H1 (cell line): ENCODE data around the gene RAB3IP. TPM values are rescaled to one million over a fixed set of nuclear protein-coding genes. Genes with fewer than 3 reads are reported as not detected.

Source experiments
- CTCF ChIA-PET: fragments of 300-600 bp; sonication (Branson Sonifier 250); formaldehyde crosslinking; loops from one replicate; lab custom pipeline; 2021; ENCODE audit not compliant: partially characterized antibody; lab: Charles Lee
- POLR2A ChIA-PET: fragments of 300-600 bp; sonication (Branson Sonifier 250); formaldehyde crosslinking; loops from one replicate; lab custom pipeline; 2021; ENCODE audit warnings: inconsistent platforms; ENCODE audit not compliant: partially characterized antibody; lab: Charles Lee
- DNase-seq, 2 experiments: peaks; one replicate each; pipeline versions ENCODE4 v3.0.0 to v3.0.0-alpha.2; 2010 to 2022; ENCODE audit warnings: low spot score in 2 of 2, low read depth in 1 of 2, mixed read lengths in 1 of 2
- FAIRE-seq: peaks from 2 replicates; lab custom pipeline; 2011; peaks lifted over from hg19 to GRCh38; lab: Jason Lieb, UNC
- H2AFZ ChIP-seq: 2 replicates; pipeline ENCODE4 v1.8.1; 2012; ENCODE audit warnings: low read length, inconsistent platforms
- H2AK5ac ChIP-seq: 2 replicates; pipeline ENCODE4 v1.6.1; 2013; ENCODE audit warnings: low read depth, low read length
- H2BK120ac ChIP-seq: replicated peaks from 2 replicates; pipeline ENCODE3; 2013; ENCODE audit warnings: low read depth, low read length, inconsistent platforms
- H2BK12ac ChIP-seq: 2 replicates; pipeline ENCODE4 v1.6.1; 2013; ENCODE audit warnings: low read depth, low read length
- H2BK15ac ChIP-seq: 2 replicates; pipeline ENCODE4 v1.6.1; 2013; ENCODE audit warnings: low read length
- H2BK20ac ChIP-seq: 2 replicates; pipeline ENCODE4 v1.6.1; 2013; ENCODE audit warnings: low read length
- H2BK5ac ChIP-seq: 2 replicates; pipeline ENCODE4 v1.6.1; 2013; ENCODE audit warnings: low read depth, low read length
- H3K14ac ChIP-seq: 2 replicates; pipeline ENCODE4 v1.6.1; 2013; ENCODE audit warnings: inconsistent platforms; ENCODE audit not compliant: insufficient read length
- H3K18ac ChIP-seq: 2 replicates; pipeline ENCODE4 v1.6.1; 2013; ENCODE audit warnings: low read length; ENCODE audit errors: extremely low read depth
- H3K23ac ChIP-seq: 2 replicates; pipeline ENCODE4 v1.6.1; 2013; ENCODE audit warnings: inconsistent platforms; ENCODE audit not compliant: insufficient read length
- H3K23me2 ChIP-seq: 2 replicates; pipeline ENCODE4 v1.6.1; 2013; ENCODE audit warnings: low read depth, low read length
- H3K27ac ChIP-seq: 2 replicates; pipeline ENCODE4 v1.6.1; 2011; ENCODE audit warnings: low read depth, low read length, inconsistent platforms
- H3K27me3 ChIP-seq, 4 experiments: replicated peaks in 1 of 4; 1 replicate in 1 of 4; 2 replicates in 3 of 4; pipeline versions ENCODE4 v1.6.1 to v1.8.1; 2011 to 2013; ENCODE audit warnings: low read length in 3 of 4, mild to moderate bottlenecking in 3 of 4, inconsistent platforms in 2 of 4, mixed read lengths in 2 of 4, moderate library complexity in 1 of 4; ENCODE audit not compliant: control insufficient read depth in 3 of 4, insufficient read depth in 3 of 4; ENCODE audit errors: extremely low read depth in 1 of 4
- H3K36me3 ChIP-seq, 4 experiments: 2 replicates each; pipeline versions ENCODE4 v1.6.1 to v1.8.1; 2011 to 2013; ENCODE audit warnings: mild to moderate bottlenecking in 4 of 4, low read length in 3 of 4, moderate library complexity in 2 of 4, control low read depth in 1 of 4, inconsistent platforms in 1 of 4; ENCODE audit not compliant: insufficient read depth in 4 of 4, control insufficient read depth in 2 of 4
- H3K4ac ChIP-seq: replicated peaks from 2 replicates; pipeline ENCODE3; 2013; ENCODE audit warnings: low read length, low read depth, mixed read lengths, inconsistent platforms; ENCODE audit not compliant: insufficient read length
- H3K4me1 ChIP-seq, 4 experiments: replicated peaks in 1 of 4; 1 replicate in 1 of 4; 2 replicates in 3 of 4; pipeline versions ENCODE4 v1.6.1 to v1.8.1; 2011 to 2013; ENCODE audit warnings: low read length in 3 of 4, inconsistent platforms in 2 of 4, mixed read lengths in 1 of 4; ENCODE audit not compliant: insufficient read depth in 4 of 4, control insufficient read depth in 3 of 4
- H3K4me2 ChIP-seq, 2 experiments: 2 replicates each; pipeline versions ENCODE4 v1.6.1 to v1.8.1; 2011 to 2013; ENCODE audit warnings: low read depth in 2 of 2, low read length in 2 of 2, control low read depth in 1 of 2, inconsistent platforms in 1 of 2, mild to moderate bottlenecking in 1 of 2; ENCODE audit not compliant: insufficient read depth in 1 of 2
- H3K4me3 ChIP-seq, 4 experiments: fragments of 200-600, 300-600 bp in 1 of 4; sonication (generic), shearing (Covaris generic), sonication (Bioruptor Twin) in 1 of 4; 2 replicates each; pipeline versions ENCODE4 v1.5.1 to v1.8.1; 2011 to 2016; ENCODE audit warnings: low read length in 4 of 4, low read depth in 3 of 4, control low read depth in 2 of 4, inconsistent platforms in 2 of 4, mild to moderate bottlenecking in 2 of 4, mixed read lengths in 1 of 4, moderate library complexity in 1 of 4; ENCODE audit not compliant: insufficient read depth in 2 of 4; ENCODE audit errors: extremely low read depth in 1 of 4
- H3K56ac ChIP-seq: replicated peaks from 2 replicates; pipeline ENCODE3; 2013; ENCODE audit warnings: low read depth, mild to moderate bottlenecking, mixed read lengths, low read length, inconsistent platforms; ENCODE audit not compliant: insufficient read length
- H3K79me1 ChIP-seq: 2 replicates; pipeline ENCODE4 v1.6.1; 2013; ENCODE audit warnings: low read depth, low read length, control low read depth
- H3K79me2 ChIP-seq, 2 experiments: 2 replicates each; pipeline versions ENCODE4 v1.6.1 to v1.8.1; 2012 to 2013; ENCODE audit warnings: low read length in 2 of 2, mild to moderate bottlenecking in 2 of 2, inconsistent platforms in 1 of 2; ENCODE audit not compliant: insufficient read depth in 2 of 2, control insufficient read depth in 1 of 2
- H3K9ac ChIP-seq, 4 experiments: replicated peaks in 1 of 4; 1 replicate in 1 of 4; 2 replicates in 3 of 4; pipeline versions ENCODE4 v1.6.1 to v1.8.1; 2011 to 2013; ENCODE audit warnings: low read depth in 3 of 4, low read length in 3 of 4, control low read depth in 2 of 4, mild to moderate bottlenecking in 2 of 4, moderate library complexity in 2 of 4, inconsistent platforms in 1 of 4; ENCODE audit errors: extremely low read depth in 1 of 4
- H3K9me3 ChIP-seq, 2 experiments: 2 replicates each; pipeline versions ENCODE4 v1.6.1 to v1.8.1; 2012 to 2013; ENCODE audit warnings: mild to moderate bottlenecking in 2 of 2, moderate library complexity in 2 of 2, control low read depth in 1 of 2, inconsistent platforms in 1 of 2, low read depth in 1 of 2, low read length in 1 of 2, mixed read lengths in 1 of 2; ENCODE audit not compliant: insufficient read depth in 2 of 2
- H4K20me1 ChIP-seq, 2 experiments: replicated peaks in 1 of 2; 2 replicates each; pipeline versions ENCODE3 to v1.8.1; 2011 to 2013; ENCODE audit warnings: inconsistent platforms in 2 of 2, low read length in 2 of 2, mild to moderate bottlenecking in 1 of 2; ENCODE audit not compliant: insufficient read depth in 2 of 2, control insufficient read depth in 1 of 2
- H4K5ac ChIP-seq: 2 replicates; pipeline ENCODE4 v1.6.1; 2013; ENCODE audit warnings: low read length, low read depth, mixed read lengths, inconsistent platforms; ENCODE audit not compliant: insufficient read length
- H4K8ac ChIP-seq: 2 replicates; pipeline ENCODE4 v1.8.0; 2013; ENCODE audit warnings: mild to moderate bottlenecking, moderate library complexity, low read length, inconsistent platforms; ENCODE audit not compliant: insufficient read depth; ENCODE audit errors: extremely low read depth
- H4K91ac ChIP-seq: replicated peaks from 2 replicates; pipeline ENCODE3; 2013; ENCODE audit warnings: low read length, mixed read lengths, inconsistent platforms; ENCODE audit not compliant: insufficient read length
- GTF2F1 ChIP-seq: IDR thresholded peaks from 2 replicates; pipeline ENCODE4 v1.6.1; 2012; ENCODE audit warnings: low read depth, low read length, improper control_type of control experiment, borderline replicate concordance
- JUN ChIP-seq: IDR thresholded peaks from 2 replicates; pipeline ENCODE4 v1.6.1; 2011; ENCODE audit warnings: low read depth, mild to moderate bottlenecking, improper control_type of control experiment, low read length
- JUND ChIP-seq: IDR thresholded peaks from 2 replicates; pipeline ENCODE4 v1.6.1; 2011; ENCODE audit warnings: mild to moderate bottlenecking, improper control_type of control experiment, low read length
- KDM4A ChIP-seq: IDR thresholded peaks from one replicate; pipeline ENCODE4 v1.7.1; 2012; ENCODE audit warnings: low read depth, mild to moderate bottlenecking, moderate library complexity, low read length, inconsistent platforms; ENCODE audit not compliant: severe bottlenecking
- NRF1 ChIP-seq: IDR thresholded peaks from 2 replicates; pipeline ENCODE4 v1.6.1; 2011; ENCODE audit warnings: mild to moderate bottlenecking, low read depth, low read length, improper control_type of control experiment
- PHF8 ChIP-seq: fragments of 200-600 bp; sonication (generic); conservative IDR thresholded peaks from 2 replicates; pipeline ENCODE4 v1.7.1; 2012; ENCODE audit warnings: low read depth, mild to moderate bottlenecking, inconsistent platforms, low read length, moderate library complexity
- POLR2AphosphoS5 ChIP-seq: IDR thresholded peaks from 2 replicates; pipeline ENCODE4 v1.6.1; 2011; ENCODE audit warnings: low read depth, low read length
- RXRA ChIP-seq: IDR thresholded peaks from 2 replicates; pipeline ENCODE4 v1.6.1; 2011; ENCODE audit warnings: low read depth, mild to moderate bottlenecking, low read length, moderate library complexity; ENCODE audit not compliant: insufficient read depth
- SIRT6 ChIP-seq: IDR thresholded peaks from one replicate; pipeline ENCODE4 v1.7.1; 2012; ENCODE audit warnings: low read length, inconsistent platforms
- TAF1 ChIP-seq: IDR thresholded peaks from 2 replicates; pipeline ENCODE4 v1.6.1; 2011; ENCODE audit warnings: mild to moderate bottlenecking, low read depth, low read length
- TAF7 ChIP-seq: optimal IDR thresholded peaks from 2 replicates; pipeline ENCODE3; 2011; ENCODE audit warnings: low read depth, mild to moderate bottlenecking, inconsistent platforms, low read length, moderate library complexity, borderline replicate concordance
- TBP ChIP-seq: IDR thresholded peaks from 2 replicates; pipeline ENCODE4 v1.6.1; 2011; ENCODE audit warnings: low read depth, low read length, improper control_type of control experiment
- ZNF274 ChIP-seq: IDR thresholded peaks from 2 replicates; pipeline ENCODE4 v1.7.0; 2012; ENCODE audit warnings: low read length, borderline replicate concordance; ENCODE audit errors: extremely low read depth
- WGBS, 2 experiments: shearing (Covaris generic) in 1 of 2; methylation state at CpG; one replicate each; pipeline versions ENCODE4 v1.1.6 to v1.1.7; 2013 to 2015; ENCODE audit warnings: low lambda C conversion rate in 2 of 2, mixed read lengths in 2 of 2, inconsistent platforms in 1 of 2, low coverage in 1 of 2, missing lambda C conversion rate in 1 of 2; ENCODE audit not compliant: insufficient replicate concordance in 2 of 2, insufficient coverage in 1 of 2, insufficient read length in 1 of 2; ENCODE audit errors: extremely low coverage in 1 of 2, missing lambda C conversion rate in 1 of 2; 5-methylcytosine and 5-hydroxymethylcytosine counted together
- polyA plus RNA-seq, 7 experiments: library from polyadenylated mRNA; depleted of rRNA in 3 of 7; stranded (reverse) in 5 of 7; unstranded in 2 of 7; fragments of >200 nt in 5 of 7; fragments of 200-250 nt in 2 of 7; gene quantifications; 1 replicate in 5 of 7; 2 replicates in 1 of 7; 4 replicates in 1 of 7; pipeline versions ENCODE4 v1.2.1 to v1.2.3, GENCODE V29; 2011 to 2013; ENCODE audit warnings: missing spikeins in 2 of 7, mixed read lengths in 2 of 7
- total RNA-seq: library from RNA; stranded (reverse); fragmentation: NEBNext Ultra II Directional; extraction: Animal tissue kit (Norgen Biotek cat#: 25700); gene quantifications from 2 replicates; pipeline ENCODE4 v1.2.1, GENCODE V29; 2021

RAB3IP gene
- total and polyA plus RNA-seq, 2 of the 8 experiments (the other 6 are each of a cell fraction or from before 2014, with no cell fraction given): 17.7 to 34.6 TPM

DNA sequence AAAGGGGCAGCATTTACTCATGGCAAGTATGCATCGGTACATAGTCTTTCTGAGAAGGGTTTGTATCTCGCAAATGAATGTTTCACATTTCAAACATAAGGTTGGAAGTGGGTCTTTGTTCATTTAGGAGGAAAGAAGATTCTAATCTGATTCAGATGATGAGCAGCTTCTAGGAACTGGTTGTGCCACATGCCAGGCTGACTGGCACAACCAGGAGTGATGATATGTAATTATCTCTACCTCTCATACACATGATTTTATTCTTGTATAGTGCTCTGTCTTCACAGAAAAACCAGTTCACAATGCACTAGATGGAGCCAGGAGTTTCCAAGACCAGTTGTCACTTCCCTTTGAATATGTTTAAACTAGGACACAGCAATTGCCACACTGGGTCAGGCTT, 25.8 kb upstream of the RAB3IP start (continued):
- TF ChIP-seq POLR2AphosphoS5: no peak

DNA sequence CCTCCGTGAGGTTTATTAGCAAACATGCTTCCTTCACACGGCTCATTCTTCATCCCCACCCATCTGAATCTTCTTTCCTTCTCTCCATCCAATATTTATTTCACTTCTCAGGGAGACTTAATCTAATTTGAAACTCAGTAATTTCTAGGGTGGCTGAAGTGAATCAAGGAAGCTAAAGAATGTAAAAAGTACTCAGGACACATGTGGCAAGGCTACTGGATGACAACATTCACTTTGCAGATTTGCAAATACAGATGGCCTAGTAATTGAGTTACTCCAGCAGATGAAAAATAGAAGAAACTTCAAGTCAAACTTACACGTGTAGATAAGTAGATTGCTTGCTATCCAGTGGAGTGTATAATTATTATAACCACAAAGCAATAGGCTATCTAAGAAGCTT, 24.1 kb upstream of the RAB3IP start:
- POLR2A ChIA-PET: no interaction called here

More for the DNA sequence above, 24.1 kb upstream of the RAB3IP start:
- H3K4ac ChIP-seq: no peak overlapping the region
- H2BK12ac ChIP-seq: no peak overlapping the region
- H3K18ac ChIP-seq: no peak overlapping the region
- no peak overlapping the region for H3K56ac ChIP-seq
- no peak overlapping the region for H3K14ac ChIP-seq
- H3K79me1 ChIP-seq: no peaks in the 10 kb centered on the region
- TF ChIP-seq NRF1: no peak
- no peak for TF ChIP-seq JUND
- TF ChIP-seq SIRT6: no peak
- TF ChIP-seq POLR2AphosphoS5: no peak
- TF ChIP-seq GTF2F1: no peak
- no peak for TF ChIP-seq TAF7
- no peak for TF ChIP-seq ZNF274
- no peak for TF ChIP-seq JUN
- no peak for TF ChIP-seq KDM4A
- TF ChIP-seq TAF1: no peak
- no peak for TF ChIP-seq PHF8
- TF ChIP-seq TBP: no peak
- no peak for TF ChIP-seq RXRA
- TF ChIP-seq, all 59 proteins: peak for 0
- H3K27me3 ChIP-seq: no peaks in the 10 kb centered on the region
- no peak overlapping the region for H3K23ac ChIP-seq
- DNase-seq (no peak), FAIRE-seq (no peak)
- no peak overlapping the region for H3K9ac ChIP-seq
- no peak overlapping the region for H2AFZ ChIP-seq
- CTCF ChIA-PET: no interaction called here
- H3K4me3 ChIP-seq: no peak overlapping the region
- no peaks in the 10 kb centered on the region for H3K4me1 ChIP-seq
- H2BK120ac ChIP-seq: no peak overlapping the region
- no peaks in the 10 kb centered on the region for H4K20me1 ChIP-seq
- no peaks in the 10 kb centered on the region for H3K36me3 ChIP-seq
- H4K8ac ChIP-seq: no peak overlapping the region
- 70 to 100% methylated on average over 1 to 3 of the region's 3 CpGs for WGBS, 2 experiments
- H3K79me2 ChIP-seq: no peaks in the 10 kb centered on the region
- no peak overlapping the region for H3K4me2 ChIP-seq
- no peak overlapping the region for H2AK5ac ChIP-seq
- H2BK15ac ChIP-seq: no peak overlapping the region
- no peaks in the 10 kb centered on the region for H3K23me2 ChIP-seq
- H2BK20ac ChIP-seq: no peak overlapping the region
- H3K9me3 ChIP-seq: no peaks in the 10 kb centered on the region
- no peak overlapping the region for H4K5ac ChIP-seq
- H4K91ac ChIP-seq: no peak overlapping the region
- H3K27ac ChIP-seq: no peak overlapping the region
- H2BK5ac ChIP-seq: no peak overlapping the region
